ENCODE measurements around the gene COL20A1.
"Not testable (repeated sequence)": the region's sequence is repeated elsewhere in the genome, so short reads cannot be mapped to it uniquely, and the experiment has no call there.

COL20A1 gene

DNA sequence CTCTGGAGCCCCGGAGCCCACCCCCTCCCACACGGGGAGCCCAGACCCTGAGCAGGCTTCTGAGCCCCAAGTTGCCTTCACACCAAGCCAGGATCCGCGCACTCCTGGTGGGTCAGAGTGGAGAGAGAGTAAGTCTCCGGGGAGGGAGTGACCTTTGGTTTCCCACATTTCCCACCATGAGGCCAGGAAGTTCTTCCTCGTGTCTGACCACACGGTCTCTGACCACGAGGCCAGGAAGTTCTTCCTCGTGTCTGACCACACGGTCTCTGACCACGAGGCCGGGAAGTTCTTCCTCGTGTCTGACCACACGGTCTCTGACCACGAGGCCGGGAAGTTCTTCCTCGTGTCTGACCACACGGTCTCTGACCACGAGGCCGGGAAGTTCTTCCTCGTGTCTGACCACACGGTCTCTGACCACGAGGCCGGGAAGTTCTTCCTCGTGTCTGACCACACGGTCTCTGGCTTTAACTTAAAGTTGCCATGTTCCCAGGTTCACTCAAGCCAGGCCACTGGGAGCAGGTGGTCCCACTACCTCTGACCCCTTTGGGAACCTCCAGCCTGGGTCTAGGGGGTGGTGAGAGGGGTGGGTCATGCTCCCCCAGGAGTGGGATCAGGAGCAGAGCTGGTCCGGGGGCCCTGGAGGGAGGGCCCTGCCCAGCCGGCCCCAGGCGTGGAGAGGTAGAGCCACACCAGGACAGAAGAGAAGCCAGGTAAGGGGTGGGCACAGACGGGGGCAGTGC is 13.1 kb downstream of the COL20A1 start:
- not testable (repeated sequence) for H3K27ac ChIP-seq (ENCODE audit: low read length); H3K4me1 ChIP-seq (ENCODE audit: control insufficient read depth in 1 of 2, insufficient read depth in 2 of 2, low read length in 2 of 2); H3K4me3 ChIP-seq (ENCODE audit: low read depth in 1 of 2, low read length in 2 of 2); H3K36me3 ChIP-seq (ENCODE audit: control insufficient read depth in 1 of 2, insufficient read depth in 2 of 2, low read length in 2 of 2); H3K9me3 ChIP-seq (ENCODE audit: control insufficient read depth in 1 of 2, low read length in 2 of 2); H3K27me3 ChIP-seq (ENCODE audit: low read depth, low read length)

DNA sequence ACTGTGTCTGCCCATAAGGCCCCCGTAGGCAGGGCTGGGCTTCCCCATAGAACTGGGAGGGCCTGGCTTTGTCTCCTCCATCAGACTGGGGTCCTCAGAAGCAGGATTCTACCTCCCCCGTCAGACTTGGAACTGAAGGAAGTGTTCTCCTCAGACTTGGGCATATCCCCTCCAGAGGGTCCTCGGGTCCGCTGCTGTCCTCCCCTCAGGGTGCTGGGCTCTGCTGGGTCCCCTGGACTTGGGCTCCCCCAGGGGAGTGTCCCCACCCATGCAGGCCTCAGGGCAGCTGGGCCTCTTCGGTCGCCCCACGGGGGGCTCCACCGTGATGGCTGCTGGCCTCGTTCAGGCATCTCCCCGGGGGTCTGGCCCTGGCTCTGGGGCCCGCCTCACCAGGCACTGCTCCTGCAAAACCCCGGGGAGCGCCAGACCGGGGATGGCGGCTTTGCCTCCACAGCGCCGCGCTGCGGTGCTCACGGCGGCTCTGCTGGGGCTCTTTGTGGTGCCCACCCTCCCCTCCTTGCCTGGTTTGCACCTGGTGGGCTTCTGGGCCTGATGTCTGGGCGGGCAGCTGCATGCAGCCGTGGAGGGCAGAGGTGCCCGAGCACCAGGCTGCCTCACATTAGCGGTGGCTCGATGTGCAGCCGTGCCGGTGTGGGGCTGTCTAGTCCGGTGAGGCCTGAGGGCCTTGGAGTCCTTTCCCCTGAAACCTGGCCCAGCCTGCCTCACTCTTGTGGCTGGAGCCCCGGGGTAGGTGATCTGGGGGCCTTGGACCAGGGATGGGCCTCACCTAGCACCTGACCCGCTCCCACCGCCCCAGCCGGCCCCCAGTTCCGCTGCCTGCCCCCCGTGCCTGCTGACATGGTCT is 13.9 kb downstream of the COL20A1 start:
- no peaks in the 10 kb centered on the region for H3K4me1 ChIP-seq (ENCODE audit: control insufficient read depth in 1 of 2, insufficient read depth in 2 of 2, low read length in 2 of 2)
- no peaks in the 10 kb centered on the region for H3K9me3 ChIP-seq (ENCODE audit: control insufficient read depth in 1 of 2, low read length in 2 of 2)
- no peak overlapping the region for H3K4me3 ChIP-seq (ENCODE audit: low read depth in 1 of 2, low read length in 2 of 2)
- H3K27me3 ChIP-seq (ENCODE audit: low read depth, low read length), result peaks cover 3% of the 10 kb centered on the region
- no peak overlapping the region for H3K27ac ChIP-seq (ENCODE audit: low read length)
- no peaks in the 10 kb centered on the region for H3K36me3 ChIP-seq (ENCODE audit: control insufficient read depth in 1 of 2, insufficient read depth in 2 of 2, low read length in 2 of 2)

DNA sequence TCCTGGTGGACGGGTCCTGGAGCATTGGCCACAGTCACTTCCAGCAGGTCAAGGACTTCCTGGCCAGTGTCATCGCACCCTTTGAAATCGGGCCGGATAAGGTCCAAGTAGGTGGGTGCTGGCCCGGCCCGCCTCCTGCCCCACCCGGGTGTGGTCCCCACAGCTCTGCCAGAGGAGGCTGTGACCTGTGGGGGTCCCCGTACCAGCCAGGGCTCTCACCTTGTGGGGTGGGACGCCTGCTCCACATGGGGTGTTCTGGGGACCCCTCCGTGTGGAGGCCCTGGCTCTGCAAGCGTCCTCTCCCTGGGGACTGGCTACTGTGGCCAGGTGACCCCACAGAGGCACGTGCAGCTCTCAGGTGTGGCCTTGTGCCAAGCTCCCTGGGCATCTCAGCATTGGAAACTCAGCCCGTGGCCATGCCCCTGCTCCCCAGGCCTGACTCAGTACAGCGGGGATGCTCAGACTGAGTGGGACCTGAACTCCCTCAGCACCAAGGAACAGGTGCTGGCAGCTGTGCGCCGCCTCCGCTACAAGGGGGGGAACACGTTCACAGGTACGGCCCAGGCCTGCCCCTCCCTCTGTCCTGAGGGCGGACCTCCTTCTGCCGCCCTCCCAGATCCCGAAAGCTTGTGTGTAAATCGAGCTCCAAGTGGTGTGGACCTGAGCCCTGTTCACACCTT is 14.7 kb downstream of the COL20A1 start:
- Histone ChIP-seq H3K36me3 (ENCODE audit: control insufficient read depth in 1 of 2, insufficient read depth in 2 of 2, low read length in 2 of 2) (no peaks in the 10 kb centered on the region), H3K9me3 (ENCODE audit: control insufficient read depth in 1 of 2, low read length in 2 of 2) (no peaks in the 10 kb centered on the region), H3K4me1 (ENCODE audit: control insufficient read depth in 1 of 2, insufficient read depth in 2 of 2, low read length in 2 of 2) (no peaks in the 10 kb centered on the region), H3K27me3 (ENCODE audit: low read depth, low read length) (peaks cover 3% of the 10 kb centered on the region), H3K4me3 (ENCODE audit: low read depth in 1 of 2, low read length in 2 of 2) (no peak overlapping the region), H3K27ac (ENCODE audit: low read length) (no peak overlapping the region)

DNA sequence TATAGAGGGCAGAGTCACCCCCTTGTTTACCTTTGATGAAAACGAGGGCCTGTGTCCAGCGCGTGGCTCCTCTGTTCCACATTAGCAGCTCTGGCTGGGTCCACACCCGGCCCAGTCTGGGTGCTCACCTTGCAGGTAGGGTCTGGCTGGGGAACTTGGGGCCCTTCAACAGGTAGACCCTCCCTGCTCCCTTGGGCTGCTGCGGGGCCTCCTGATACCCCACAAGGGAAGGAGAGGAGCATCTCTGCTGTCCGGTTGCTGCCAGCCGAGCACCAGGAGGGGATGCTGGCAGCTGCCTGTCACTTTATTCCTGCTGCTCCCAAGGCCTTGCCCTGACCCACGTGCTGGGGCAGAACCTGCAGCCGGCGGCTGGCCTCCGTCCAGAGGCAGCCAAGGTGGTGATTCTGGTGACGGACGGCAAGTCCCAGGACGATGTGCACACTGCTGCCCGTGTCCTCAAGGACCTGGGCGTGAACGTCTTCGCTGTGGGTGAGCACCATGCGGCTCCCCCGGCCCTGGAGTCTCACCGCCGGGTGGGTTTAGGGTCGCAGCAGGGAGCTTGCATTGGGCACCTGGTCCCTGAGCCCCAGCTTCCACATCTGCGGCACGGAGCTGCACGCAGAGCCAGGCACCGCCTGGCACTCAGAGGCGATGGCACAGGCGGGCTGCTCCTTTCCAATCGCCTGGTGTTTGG is 15.4 kb downstream of the COL20A1 start:
- peaks cover 0 to 4% of the 10 kb centered on the region in 2 donors for H3K4me1 ChIP-seq (ENCODE audit: control insufficient read depth in 1 of 2, insufficient read depth in 2 of 2, low read length in 2 of 2)
- no peaks in the 10 kb centered on the region for H3K9me3 ChIP-seq (ENCODE audit: control insufficient read depth in 1 of 2, low read length in 2 of 2)
- no peaks in the 10 kb centered on the region for H3K36me3 ChIP-seq (ENCODE audit: control insufficient read depth in 1 of 2, insufficient read depth in 2 of 2, low read length in 2 of 2)
- no peak overlapping the region for H3K27ac ChIP-seq (ENCODE audit: low read length)
- peaks cover 3% of the 10 kb centered on the region for H3K27me3 ChIP-seq (ENCODE audit: low read depth, low read length)
- no peak overlapping the region for H3K4me3 ChIP-seq (ENCODE audit: low read depth in 1 of 2, low read length in 2 of 2)

- no peaks in the 10 kb centered on the region for H3K9me3 ChIP-seq (ENCODE audit: control insufficient read depth in 1 of 2, low read length in 2 of 2)
- no peaks in the 10 kb centered on the region for H3K36me3 ChIP-seq (ENCODE audit: control insufficient read depth in 1 of 2, insufficient read depth in 2 of 2, low read length in 2 of 2)
- peaks cover 3% of the 10 kb centered on the region for H3K27me3 ChIP-seq (ENCODE audit: low read depth, low read length)
- H3K4me1 ChIP-seq (ENCODE audit: control insufficient read depth in 1 of 2, insufficient read depth in 2 of 2, low read length in 2 of 2), result peaks cover 0 to 4% of the 10 kb centered on the region in 2 donors
- H3K27ac ChIP-seq (ENCODE audit: low read length), result no peak overlapping the region
- no peak overlapping the region for H3K4me3 ChIP-seq (ENCODE audit: low read depth in 1 of 2, low read length in 2 of 2)
Observed at GRCh38 chr20:63309261-63310071, 16.5 kb downstream of the COL20A1 start.

DNA sequence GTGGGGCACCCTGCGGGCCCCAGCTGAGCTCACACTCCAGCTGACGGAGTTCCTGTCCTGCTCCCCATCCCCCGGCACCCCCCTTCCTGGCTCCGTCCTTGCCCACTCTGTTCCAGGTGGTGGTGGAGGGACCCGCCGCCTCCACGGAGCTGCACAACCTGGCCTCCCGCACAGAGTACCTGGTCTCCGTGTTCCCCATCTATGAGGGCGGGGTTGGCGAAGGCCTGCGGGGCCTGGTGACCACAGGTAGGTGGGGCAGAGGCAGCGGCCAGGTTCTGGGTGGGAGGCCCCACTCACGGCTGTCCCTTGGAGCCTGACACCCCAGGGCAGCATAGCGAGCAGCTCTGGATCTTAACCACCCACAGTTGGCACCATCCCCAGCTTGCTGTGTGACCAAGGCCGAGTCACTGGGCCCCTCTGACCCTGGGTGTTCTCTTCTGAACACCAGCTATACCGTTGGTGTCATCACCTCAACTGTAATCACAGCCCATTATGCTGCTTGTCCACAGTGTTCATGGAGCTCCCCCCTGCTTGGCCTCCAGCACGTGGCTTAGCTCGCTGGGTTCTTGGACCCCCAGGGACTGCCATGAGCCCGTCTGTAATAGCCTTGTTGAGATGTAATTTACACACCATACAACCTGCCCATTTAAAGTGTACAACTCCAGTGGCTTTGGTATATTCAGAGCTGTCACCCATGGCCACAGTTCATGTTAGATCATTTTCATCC is 17.4 kb downstream of the COL20A1 start:
- H3K36me3 ChIP-seq (ENCODE audit: control insufficient read depth in 1 of 2, insufficient read depth in 2 of 2, low read length in 2 of 2), result no peaks in the 10 kb centered on the region
- peaks cover 3% of the 10 kb centered on the region for H3K27me3 ChIP-seq (ENCODE audit: low read depth, low read length)
- no peak overlapping the region for H3K4me3 ChIP-seq (ENCODE audit: low read depth in 1 of 2, low read length in 2 of 2)
- no peak overlapping the region for H3K27ac ChIP-seq (ENCODE audit: low read length)
- no peaks in the 10 kb centered on the region for H3K9me3 ChIP-seq (ENCODE audit: control insufficient read depth in 1 of 2, low read length in 2 of 2)
- peaks cover 0 to 4% of the 10 kb centered on the region in 2 donors for H3K4me1 ChIP-seq (ENCODE audit: control insufficient read depth in 1 of 2, insufficient read depth in 2 of 2, low read length in 2 of 2)

GRCh38 chr20:63311186-63311832 is 18.3 kb downstream of the COL20A1 start:
- Histone ChIP-seq H3K27ac (ENCODE audit: low read length) (no peak overlapping the region), H3K27me3 (ENCODE audit: low read depth, low read length) (peaks cover 3% of the 10 kb centered on the region), H3K4me3 (ENCODE audit: low read depth in 1 of 2, low read length in 2 of 2) (no peak overlapping the region), H3K36me3 (ENCODE audit: control insufficient read depth in 1 of 2, insufficient read depth in 2 of 2, low read length in 2 of 2) (no peaks in the 10 kb centered on the region), H3K9me3 (ENCODE audit: control insufficient read depth in 1 of 2, low read length in 2 of 2) (no peaks in the 10 kb centered on the region), H3K4me1 (ENCODE audit: control insufficient read depth in 1 of 2, insufficient read depth in 2 of 2, low read length in 2 of 2) (peaks cover 0 to 4% of the 10 kb centered on the region in 2 donors)

GRCh38 chr20:63311833-63312243 is 18.9 kb downstream of the COL20A1 start:
- H3K27ac ChIP-seq (ENCODE audit: low read length), result no peak overlapping the region
- H3K27me3 ChIP-seq (ENCODE audit: low read depth, low read length), result no peaks in the 10 kb centered on the region
- peaks cover 0 to 4% of the 10 kb centered on the region in 2 donors for H3K4me1 ChIP-seq (ENCODE audit: control insufficient read depth in 1 of 2, insufficient read depth in 2 of 2, low read length in 2 of 2)
- H3K9me3 ChIP-seq (ENCODE audit: control insufficient read depth in 1 of 2, low read length in 2 of 2), result no peaks in the 10 kb centered on the region
- no peak overlapping the region for H3K4me3 ChIP-seq (ENCODE audit: low read depth in 1 of 2, low read length in 2 of 2)
- H3K36me3 ChIP-seq (ENCODE audit: control insufficient read depth in 1 of 2, insufficient read depth in 2 of 2, low read length in 2 of 2), result no peaks in the 10 kb centered on the region

- H3K9me3 ChIP-seq (ENCODE audit: control insufficient read depth in 1 of 2, low read length in 2 of 2), result no peaks in the 10 kb centered on the region
- H3K36me3 ChIP-seq (ENCODE audit: control insufficient read depth in 1 of 2, insufficient read depth in 2 of 2, low read length in 2 of 2), result no peaks in the 10 kb centered on the region
- no peak overlapping the region for H3K4me3 ChIP-seq (ENCODE audit: low read depth in 1 of 2, low read length in 2 of 2)
- H3K4me1 ChIP-seq (ENCODE audit: control insufficient read depth in 1 of 2, insufficient read depth in 2 of 2, low read length in 2 of 2), result peaks cover 0 to 4% of the 10 kb centered on the region in 2 donors
- H3K27ac ChIP-seq (ENCODE audit: low read length), result no peak overlapping the region
- no peaks in the 10 kb centered on the region for H3K27me3 ChIP-seq (ENCODE audit: low read depth, low read length)
Observed at GRCh38 chr20:63312273-63312672, 19.3 kb downstream of the COL20A1 start.

All from muscle layer of duodenum (tissue), 2 donors.